ENCODE data around the gene PFN1. TPM values are rescaled to one million over a fixed set of nuclear protein-coding genes. Genes with fewer than 3 reads are reported as not detected.

PFN1 gene
- total RNA-seq, 1 donor from 2014 or later, result 1,346 TPM

DNA sequence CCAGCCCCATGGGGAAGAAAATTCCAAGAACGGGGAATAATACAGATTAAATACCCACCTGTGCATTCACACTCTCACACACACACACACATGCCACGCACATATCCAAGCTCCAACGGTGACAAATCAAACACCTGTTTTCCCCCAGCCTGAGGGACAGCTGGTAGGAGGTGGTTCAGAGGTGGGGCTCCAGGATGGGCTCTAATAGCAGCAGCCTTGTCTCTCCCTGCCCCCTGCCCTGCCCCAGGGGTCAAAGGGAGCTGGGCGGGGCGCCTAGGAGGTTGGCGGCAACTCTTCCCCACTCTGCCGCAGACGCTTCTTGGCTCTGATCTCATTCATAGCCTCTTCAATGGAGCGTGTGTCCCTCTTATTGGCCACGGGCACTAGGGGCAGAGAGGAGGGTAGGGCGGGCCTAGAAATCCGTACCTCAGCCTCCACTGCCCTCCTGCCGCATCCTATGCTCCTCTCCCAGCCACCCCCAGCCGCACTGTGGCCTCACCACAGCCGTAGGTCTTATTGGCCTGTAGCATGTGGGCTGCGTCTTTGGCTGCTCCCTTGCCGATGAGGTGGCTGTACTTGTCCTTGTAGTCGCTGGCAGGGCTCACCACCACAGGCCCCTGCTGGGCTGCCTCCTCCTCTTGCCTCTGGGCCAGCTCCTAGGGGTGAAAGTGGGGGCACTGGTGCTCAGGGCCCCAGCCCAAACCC is 11.1 kb upstream of the PFN1 start:
- Histone ChIP-seq H3K36me3 (ENCODE audit: insufficient read depth, low read length) (peaks cover 8% of the 10 kb centered on the region), H2AFZ (ENCODE audit: low read depth, low read length) (no peak overlapping the region), H3K4me3 (ENCODE audit: insufficient read depth, low read depth, low read length) (no peak overlapping the region), H4K20me1 (ENCODE audit: insufficient read depth, low read length) (peaks cover 4% of the 10 kb centered on the region), H3K9me3 (ENCODE audit: insufficient read depth, low read depth, low read length) (no peaks in the 10 kb centered on the region), H3K9ac (ENCODE audit: low read length) (no peak overlapping the region), H3K79me2 (ENCODE audit: insufficient read depth, low read length) (no peaks in the 10 kb centered on the region), H3K4me2 (ENCODE audit: low read length) (no peak overlapping the region), H3K27ac (ENCODE audit: low read depth, low read length) (no peak overlapping the region), H3K27me3 (ENCODE audit: insufficient read depth, low read length) (no peaks in the 10 kb centered on the region), H3K4me1 (ENCODE audit: insufficient read depth, low read length) (no peaks in the 10 kb centered on the region)
- Mint-ChIP-seq H3K4me1 (ENCODE audit: low read depth, unreplicated experiment) (no peaks in the 10 kb centered on the region), H3K9me3 (ENCODE audit: unreplicated experiment) (no peaks in the 10 kb centered on the region), H3K27ac (ENCODE audit: unreplicated experiment) (no peak overlapping the region), H3K4me3 (ENCODE audit: unreplicated experiment) (no peak overlapping the region), H3K27me3 (ENCODE audit: low read depth, unreplicated experiment) (no peaks in the 10 kb centered on the region), H3K36me3 (ENCODE audit: low read depth, unreplicated experiment) (peaks cover 24% of the 10 kb centered on the region)
- FAIRE-seq (no peak), DNase-seq (ENCODE audit: low read depth) (no peak)
- no peak for TF ChIP-seq EZH2 (IDR thresholded peaks at IDR 0.05; ENCODE audit: insufficient read depth, low read length)
- TF ChIP-seq, protein P1, sequence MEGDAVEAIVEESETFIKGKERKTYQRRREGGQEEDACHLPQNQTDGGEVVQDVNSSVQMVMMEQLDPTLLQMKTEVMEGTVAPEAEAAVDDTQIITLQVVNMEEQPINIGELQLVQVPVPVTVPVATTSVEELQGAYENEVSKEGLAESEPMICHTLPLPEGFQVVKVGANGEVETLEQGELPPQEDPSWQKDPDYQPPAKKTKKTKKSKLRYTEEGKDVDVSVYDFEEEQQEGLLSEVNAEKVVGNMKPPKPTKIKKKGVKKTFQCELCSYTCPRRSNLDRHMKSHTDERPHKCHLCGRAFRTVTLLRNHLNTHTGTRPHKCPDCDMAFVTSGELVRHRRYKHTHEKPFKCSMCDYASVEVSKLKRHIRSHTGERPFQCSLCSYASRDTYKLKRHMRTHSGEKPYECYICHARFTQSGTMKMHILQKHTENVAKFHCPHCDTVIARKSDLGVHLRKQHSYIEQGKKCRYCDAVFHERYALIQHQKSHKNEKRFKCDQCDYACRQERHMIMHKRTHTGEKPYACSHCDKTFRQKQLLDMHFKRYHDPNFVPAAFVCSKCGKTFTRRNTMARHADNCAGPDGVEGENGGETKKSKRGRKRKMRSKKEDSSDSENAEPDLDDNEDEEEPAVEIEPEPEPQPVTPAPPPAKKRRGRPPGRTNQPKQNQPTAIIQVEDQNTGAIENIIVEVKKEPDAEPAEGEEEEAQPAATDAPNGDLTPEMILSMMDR (IDR thresholded peaks at IDR 0.05; ENCODE audit: insufficient read depth, low read depth, low read length), result no peak

DNA sequence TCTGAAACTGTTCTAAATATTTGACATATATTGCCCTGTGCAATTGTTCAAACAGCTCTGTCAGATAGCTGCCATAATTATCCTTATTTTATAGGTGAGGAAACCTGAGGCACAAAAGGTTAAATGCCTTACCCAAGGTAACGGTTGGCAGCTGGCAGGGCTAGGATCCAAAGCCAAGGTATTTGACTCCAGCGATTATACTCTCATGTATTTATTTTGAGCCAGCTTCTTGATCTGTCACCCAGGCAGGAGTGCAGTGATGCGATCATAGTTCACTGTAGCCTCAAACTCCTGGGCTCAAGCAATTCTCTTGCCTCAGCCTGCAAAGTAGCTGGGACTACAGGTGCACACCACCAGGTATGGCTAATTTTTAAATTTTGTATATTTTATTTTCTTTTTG is 9.8 kb upstream of the PFN1 start:
- Histone ChIP-seq H3K27ac (ENCODE audit: low read depth, low read length) (no peak overlapping the region), H3K4me3 (ENCODE audit: insufficient read depth, low read depth, low read length) (no peak overlapping the region), H3K79me2 (ENCODE audit: insufficient read depth, low read length) (no peaks in the 10 kb centered on the region), H2AFZ (ENCODE audit: low read depth, low read length) (no peak overlapping the region), H3K27me3 (ENCODE audit: insufficient read depth, low read length) (no peaks in the 10 kb centered on the region), H3K9me3 (ENCODE audit: insufficient read depth, low read depth, low read length) (no peaks in the 10 kb centered on the region), H4K20me1 (ENCODE audit: insufficient read depth, low read length) (no peaks in the 10 kb centered on the region), H3K4me1 (ENCODE audit: insufficient read depth, low read length) (peaks cover 9% of the 10 kb centered on the region), H3K36me3 (ENCODE audit: insufficient read depth, low read length) (peaks cover 8% of the 10 kb centered on the region), H3K9ac (ENCODE audit: low read length) (no peak overlapping the region), H3K4me2 (ENCODE audit: low read length) (no peak overlapping the region)
- Mint-ChIP-seq H3K4me3 (ENCODE audit: unreplicated experiment) (no peak overlapping the region), H3K36me3 (ENCODE audit: low read depth, unreplicated experiment) (peaks cover 22% of the 10 kb centered on the region), H3K9me3 (ENCODE audit: unreplicated experiment) (no peaks in the 10 kb centered on the region), H3K27ac (ENCODE audit: unreplicated experiment) (no peak overlapping the region), H3K27me3 (ENCODE audit: low read depth, unreplicated experiment) (no peaks in the 10 kb centered on the region), H3K4me1 (ENCODE audit: low read depth, unreplicated experiment) (peaks cover 13% of the 10 kb centered on the region)
- DNase-seq (ENCODE audit: low read depth), result no peak
- FAIRE-seq, result no peak
- TF ChIP-seq, protein P1 (IDR thresholded peaks at IDR 0.05; ENCODE audit: insufficient read depth, low read depth, low read length), result no peak

DNA sequence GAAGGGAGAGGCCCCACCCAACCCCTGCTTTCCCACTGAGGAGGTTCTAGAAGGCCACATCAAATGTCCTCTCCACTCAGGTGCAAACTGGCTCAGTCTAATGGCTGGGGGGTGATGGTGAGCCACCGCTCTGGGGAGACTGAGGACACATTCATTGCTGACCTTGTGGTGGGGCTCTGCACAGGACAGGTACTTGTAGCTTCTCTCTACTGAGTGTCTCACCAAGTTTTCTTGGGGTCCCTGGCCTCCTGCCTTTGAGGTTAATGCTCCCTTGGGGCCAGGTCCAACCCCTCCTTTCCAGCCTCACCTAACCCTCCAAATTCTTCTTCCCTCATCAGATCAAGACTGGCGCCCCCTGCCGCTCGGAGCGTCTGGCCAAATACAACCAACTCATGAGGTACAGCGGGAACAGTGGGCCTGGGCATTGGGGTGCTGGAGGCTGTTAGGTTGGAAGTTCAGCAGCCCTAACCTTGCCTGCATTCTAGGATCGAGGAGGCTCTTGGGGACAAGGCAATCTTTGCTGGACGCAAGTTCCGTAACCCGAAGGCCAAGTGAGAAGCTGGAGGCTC is 8.2 kb upstream of the PFN1 start:
- Mint-ChIP-seq H3K36me3 (ENCODE audit: low read depth, unreplicated experiment) (peaks cover 22% of the 10 kb centered on the region), H3K4me1 (ENCODE audit: low read depth, unreplicated experiment) (peaks cover 20% of the 10 kb centered on the region), H3K4me3 (ENCODE audit: unreplicated experiment) (no peak overlapping the region), H3K27ac (ENCODE audit: unreplicated experiment) (no peak overlapping the region), H3K9me3 (ENCODE audit: unreplicated experiment) (no peaks in the 10 kb centered on the region), H3K27me3 (ENCODE audit: low read depth, unreplicated experiment) (no peaks in the 10 kb centered on the region)
- Histone ChIP-seq H3K9ac (ENCODE audit: low read length) (no peak overlapping the region), H3K36me3 (ENCODE audit: insufficient read depth, low read length) (peaks cover 5% of the 10 kb centered on the region), H2AFZ (ENCODE audit: low read depth, low read length) (no peak overlapping the region), H3K9me3 (ENCODE audit: insufficient read depth, low read depth, low read length) (no peaks in the 10 kb centered on the region), H3K79me2 (ENCODE audit: insufficient read depth, low read length) (no peaks in the 10 kb centered on the region), H4K20me1 (ENCODE audit: insufficient read depth, low read length) (no peaks in the 10 kb centered on the region), H3K4me3 (ENCODE audit: insufficient read depth, low read depth, low read length) (no peak overlapping the region), H3K4me2 (ENCODE audit: low read length) (no peak overlapping the region), H3K4me1 (ENCODE audit: insufficient read depth, low read length) (peaks cover 14% of the 10 kb centered on the region), H3K27ac (ENCODE audit: low read depth, low read length) (no peak overlapping the region), H3K27me3 (ENCODE audit: insufficient read depth, low read length) (no peaks in the 10 kb centered on the region)
- no peak for FAIRE-seq
- TF ChIP-seq, protein P1 (IDR thresholded peaks at IDR 0.05; ENCODE audit: insufficient read depth, low read depth, low read length), result peak; percentile 2
- no peak for TF ChIP-seq EZH2 (IDR thresholded peaks at IDR 0.05; ENCODE audit: insufficient read depth, low read length)
- DNase-seq (ENCODE audit: low read depth), result no peak
